VCaP (cell line): ENCODE results near the gene TSSC4.
A peak's percentile ranks its signal among the peaks of the same experiment; 100 is the strongest.
"Not testable (repeated sequence)": the region's sequence is repeated elsewhere in the genome, so short reads cannot be mapped to it uniquely, and the experiment has no call there.

Experiments used
- H3K27ac ChIP-seq: fragments of 450-650 bp; 2 replicates; pipeline ENCODE4 v1.5.1; 2017
- TF ChIP-seq, protein P1 (sequence below): fragments of 450-650 bp; conservative IDR thresholded peaks from 2 replicates; pipeline ENCODE4 v1.5.1; 2017; ENCODE audit warnings: mild to moderate bottlenecking, moderate library complexity

The TSSC4 gene

DNA sequence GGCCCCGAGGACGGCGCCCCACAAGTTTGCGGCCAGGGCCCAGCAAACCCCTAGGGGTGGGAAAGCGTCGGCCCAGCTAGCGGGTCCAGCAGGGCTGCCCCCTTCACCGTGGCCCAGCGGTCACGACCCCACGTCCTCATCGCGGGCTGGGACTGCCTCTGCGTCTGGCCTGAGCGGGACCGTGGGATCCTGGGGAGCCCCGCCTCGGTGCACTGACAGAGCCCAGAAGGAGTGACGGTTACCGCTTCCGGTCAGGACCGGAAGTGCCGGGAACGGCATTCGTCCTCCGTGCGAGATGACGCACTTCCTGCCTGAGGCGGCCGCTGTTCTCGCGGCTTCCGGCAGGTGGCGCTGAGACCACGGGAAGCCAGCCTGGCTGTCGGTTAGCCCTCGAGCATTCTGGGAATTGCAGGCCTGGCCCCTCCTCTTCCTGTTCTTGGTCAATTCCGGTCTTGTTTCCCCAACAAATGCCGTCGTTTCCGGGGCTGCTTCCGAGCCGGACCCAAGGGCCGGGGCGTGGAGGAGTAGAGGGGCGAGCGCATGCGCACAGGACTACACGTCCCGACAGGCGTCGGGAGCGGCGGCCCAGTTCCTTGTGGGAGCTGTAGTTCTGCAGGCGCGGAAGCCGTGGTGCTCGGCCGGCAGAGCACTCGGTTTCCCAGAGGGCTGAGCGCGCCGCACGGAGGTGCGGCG is at the start of gene TSSC4:
Gene TSSC4, plus strand, starts transcription at position 682 of the 693 bp plus-strand sequence. CDS start 1,884 bp downstream, outside the sequence.
- peak within 1 kb of the TSS; percentile 94 for H3K27ac ChIP-seq
- TF ChIP-seq, protein P1, sequence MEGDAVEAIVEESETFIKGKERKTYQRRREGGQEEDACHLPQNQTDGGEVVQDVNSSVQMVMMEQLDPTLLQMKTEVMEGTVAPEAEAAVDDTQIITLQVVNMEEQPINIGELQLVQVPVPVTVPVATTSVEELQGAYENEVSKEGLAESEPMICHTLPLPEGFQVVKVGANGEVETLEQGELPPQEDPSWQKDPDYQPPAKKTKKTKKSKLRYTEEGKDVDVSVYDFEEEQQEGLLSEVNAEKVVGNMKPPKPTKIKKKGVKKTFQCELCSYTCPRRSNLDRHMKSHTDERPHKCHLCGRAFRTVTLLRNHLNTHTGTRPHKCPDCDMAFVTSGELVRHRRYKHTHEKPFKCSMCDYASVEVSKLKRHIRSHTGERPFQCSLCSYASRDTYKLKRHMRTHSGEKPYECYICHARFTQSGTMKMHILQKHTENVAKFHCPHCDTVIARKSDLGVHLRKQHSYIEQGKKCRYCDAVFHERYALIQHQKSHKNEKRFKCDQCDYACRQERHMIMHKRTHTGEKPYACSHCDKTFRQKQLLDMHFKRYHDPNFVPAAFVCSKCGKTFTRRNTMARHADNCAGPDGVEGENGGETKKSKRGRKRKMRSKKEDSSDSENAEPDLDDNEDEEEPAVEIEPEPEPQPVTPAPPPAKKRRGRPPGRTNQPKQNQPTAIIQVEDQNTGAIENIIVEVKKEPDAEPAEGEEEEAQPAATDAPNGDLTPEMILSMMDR = peak; percentile 98

DNA sequence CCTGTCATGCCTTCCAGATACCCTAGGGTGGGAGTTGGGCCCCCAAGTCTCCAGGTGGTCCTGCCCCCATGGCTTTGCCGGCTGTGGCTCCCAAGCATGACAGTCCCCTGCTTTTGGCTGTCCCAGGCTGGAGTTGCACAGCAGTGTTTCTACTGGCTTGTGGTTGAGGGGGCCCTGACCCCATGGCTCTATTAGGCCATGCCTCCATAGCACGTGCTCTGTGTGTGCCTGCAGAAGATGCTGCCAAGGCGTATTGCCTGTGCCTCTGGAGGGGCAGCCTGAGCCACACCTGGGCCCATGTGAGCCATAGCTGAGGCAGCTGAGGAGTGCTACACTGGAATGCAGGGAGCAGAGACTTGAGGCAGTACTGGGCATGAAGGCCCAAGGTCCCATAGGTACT is 48.8 kb upstream of the TSSC4 start:
- H3K27ac ChIP-seq = no peak overlapping the region
- TF ChIP-seq, protein P1 = no peak

DNA sequence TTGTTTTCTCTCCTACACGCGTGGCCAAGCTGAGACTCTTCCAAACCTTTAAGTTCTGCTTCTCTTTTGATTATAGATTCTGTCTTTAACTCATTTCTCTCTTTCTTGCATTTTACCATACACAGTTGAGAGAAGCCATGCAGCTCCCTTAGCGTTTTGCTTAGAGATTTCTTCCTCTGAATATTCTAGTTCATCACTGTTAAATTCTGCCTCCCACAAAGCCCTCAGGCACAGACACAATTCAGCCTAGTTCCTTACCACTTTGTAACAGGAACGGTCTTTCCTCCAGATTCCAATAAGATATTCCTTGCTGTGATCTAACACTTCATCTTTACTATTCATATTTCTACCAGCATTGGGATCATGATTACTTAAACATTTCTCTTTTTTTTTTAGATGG is 48.1 kb upstream of the TSSC4 start:
- H3K27ac ChIP-seq = no peak overlapping the region
- TF ChIP-seq, protein P1 = no peak

DNA sequence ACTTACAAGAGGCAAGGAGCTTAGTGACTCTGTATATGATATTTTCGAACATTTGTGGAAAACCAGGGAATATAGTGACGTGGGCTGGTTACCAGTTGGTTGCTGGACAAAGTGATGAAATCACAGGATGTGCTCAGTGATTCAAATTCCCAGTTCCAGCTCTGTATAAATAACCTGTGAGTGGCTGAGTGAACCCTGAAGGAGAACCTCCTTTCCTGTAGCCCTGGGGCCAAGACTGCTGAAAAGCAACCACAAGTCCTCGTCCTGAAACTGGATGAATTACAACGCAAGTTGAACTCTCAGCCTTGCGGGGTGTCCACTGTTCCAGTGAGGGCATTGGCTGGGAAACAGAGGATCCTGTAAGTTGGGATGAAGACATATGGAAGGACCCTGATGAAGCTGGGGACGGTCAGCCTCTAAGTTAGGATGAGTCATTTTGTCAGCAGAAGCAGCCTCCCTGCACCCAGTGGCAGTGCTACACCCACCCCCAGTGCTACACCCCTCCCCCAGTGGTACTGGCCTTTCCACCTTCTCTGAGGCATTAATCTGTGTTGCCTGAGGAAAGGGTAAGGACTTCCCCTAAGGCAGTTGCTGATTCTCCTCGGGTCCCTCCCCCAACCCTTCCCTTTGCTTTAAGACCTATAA is 45.4 kb upstream of the TSSC4 start:
- H3K27ac ChIP-seq = no peak overlapping the region
- TF ChIP-seq, protein P1 = no peak

DNA sequence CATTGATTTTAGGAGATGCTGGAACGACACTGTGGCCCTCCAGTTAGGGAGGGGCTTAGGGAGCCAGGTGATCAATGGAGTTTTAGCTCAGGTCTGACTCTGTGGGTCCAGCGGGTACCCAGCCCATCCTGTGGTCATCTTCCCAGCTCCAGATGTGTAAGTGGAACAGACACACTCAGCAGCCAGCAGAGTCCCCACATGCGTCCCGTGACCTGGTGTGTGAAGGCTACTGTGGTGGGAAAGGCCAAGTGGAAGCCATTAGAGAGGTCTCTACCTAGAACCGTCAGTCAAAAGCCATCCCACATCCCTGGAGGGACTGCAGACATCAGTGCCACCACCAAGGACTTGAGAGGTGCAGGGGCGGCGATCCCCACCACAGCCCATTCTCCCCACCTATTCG is 43.3 kb upstream of the TSSC4 start:
- TF ChIP-seq, protein P1 = no peak
- no peak overlapping the region for H3K27ac ChIP-seq

DNA sequence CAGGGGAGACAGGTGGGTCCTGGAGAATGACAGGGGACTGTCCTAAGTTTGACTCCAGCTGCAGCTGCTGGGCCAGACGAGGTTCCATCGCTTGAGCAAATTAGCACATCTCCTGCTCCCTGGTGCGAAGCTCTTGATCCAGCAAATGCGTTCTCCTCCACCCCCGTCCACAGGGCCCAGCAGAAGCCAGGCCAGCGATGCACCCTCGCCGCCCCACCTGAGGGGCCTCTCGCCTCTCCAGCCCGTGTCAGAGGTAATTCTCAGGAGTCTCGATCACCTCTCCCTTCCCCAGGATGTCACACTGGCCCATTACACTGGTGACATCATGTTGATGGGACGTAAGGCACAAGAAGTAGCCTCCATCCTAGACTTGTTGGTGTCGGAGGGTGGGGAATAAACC is 42.9 kb upstream of the TSSC4 start:
- H3K27ac ChIP-seq = not testable (repeated sequence)

DNA sequence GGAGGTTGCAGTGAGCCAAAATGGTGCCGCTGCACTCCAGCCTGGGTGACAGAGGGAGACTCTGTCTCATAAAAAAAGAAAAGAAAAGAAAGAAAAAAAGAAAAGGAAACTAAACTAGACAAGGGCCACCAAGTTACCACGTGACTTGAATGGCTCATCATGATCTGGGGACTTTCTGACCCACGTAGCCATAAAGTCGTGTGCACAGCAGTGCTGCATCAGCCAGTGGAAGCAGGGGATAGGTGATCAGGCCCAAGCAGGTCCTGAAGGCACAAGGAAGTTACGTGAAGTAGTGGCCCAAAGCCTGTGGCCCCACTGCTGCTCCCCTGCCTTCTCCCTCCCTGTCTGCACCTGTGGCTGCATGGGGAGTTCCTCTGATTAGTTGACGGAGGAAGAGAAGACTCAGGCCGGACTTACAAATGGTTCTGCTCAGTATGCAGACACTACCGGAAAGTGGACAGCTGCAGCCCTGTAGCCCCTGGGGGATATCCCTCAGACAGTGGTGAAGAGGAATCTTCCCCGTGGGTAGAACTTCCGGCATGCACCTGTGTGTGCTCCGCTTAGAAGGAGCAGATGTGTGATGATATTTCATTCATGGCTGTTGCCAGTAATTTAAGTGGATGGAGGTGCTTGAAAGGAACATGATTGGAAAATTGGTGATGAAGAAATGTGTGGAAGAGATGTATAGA is 41.7 kb upstream of the TSSC4 start:
- TF ChIP-seq, protein P1 = no peak
- no peak overlapping the region for H3K27ac ChIP-seq

DNA sequence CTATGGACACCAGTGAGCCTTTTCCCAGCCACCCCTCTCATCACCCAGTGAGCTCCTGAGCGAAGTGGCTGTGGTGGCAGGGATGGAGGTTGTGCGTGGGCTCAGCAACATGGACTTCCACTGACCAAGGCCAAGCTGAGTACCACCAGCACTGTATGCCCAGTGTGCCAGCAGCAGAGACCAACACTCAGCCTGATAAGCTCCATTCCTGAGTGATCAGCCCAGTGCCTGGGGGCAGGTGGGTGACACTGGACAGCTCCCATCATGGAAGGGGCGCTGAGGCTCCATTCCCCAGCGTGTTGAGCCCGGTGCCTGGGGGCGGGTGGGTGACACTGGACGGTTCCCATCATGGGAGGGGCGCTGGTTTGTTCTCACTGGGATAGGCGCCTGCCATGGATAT is 41.0 kb upstream of the TSSC4 start:
- H3K27ac ChIP-seq = no peak overlapping the region
- TF ChIP-seq, protein P1 = no peak
